ENCODE results near the gene TXLNG. TPM values are rescaled to one million over a fixed set of nuclear protein-coding genes. Genes with fewer than 3 reads are reported as not detected.

Gene TXLNG
- total RNA-seq, 1 experiment from 2014 or later, result 17.4 TPM

DNA sequence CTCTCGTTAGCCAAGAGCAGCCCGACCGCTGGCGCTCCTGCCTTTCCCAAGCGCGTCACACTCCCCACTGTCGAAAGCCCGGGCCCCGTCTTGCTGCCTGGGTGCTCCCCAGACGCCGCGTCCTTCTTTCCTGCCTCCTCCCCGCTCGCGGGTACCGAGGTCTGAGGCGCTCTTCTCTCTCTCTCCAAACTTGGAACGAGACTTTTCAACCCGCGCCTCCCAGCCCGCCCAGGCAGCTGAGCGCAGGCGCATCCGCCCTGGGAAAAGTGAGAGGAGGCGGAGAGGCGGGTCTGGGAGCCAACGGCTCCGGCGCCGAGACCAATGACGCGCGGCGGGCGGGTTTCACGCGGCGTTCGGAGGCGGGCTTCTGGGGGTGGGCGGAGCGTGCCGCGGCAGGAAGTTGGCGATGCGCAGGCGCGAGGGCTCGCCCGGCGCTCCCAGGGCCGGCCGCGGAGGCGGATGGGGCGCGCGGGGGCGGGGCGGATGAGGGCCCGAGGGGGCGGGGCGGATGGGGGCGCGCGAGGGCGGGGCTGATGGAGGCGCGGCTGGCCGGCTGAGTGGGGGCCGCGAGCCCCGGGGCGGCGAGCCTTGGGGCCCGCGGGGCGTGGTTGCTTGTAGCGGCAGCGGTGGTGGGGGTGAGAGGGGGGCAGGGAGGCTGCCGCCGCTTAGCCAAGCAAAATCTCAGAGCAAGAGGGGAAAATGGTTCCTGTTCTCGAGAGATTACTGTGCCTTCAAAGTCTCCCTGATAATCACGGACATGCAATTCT, 84.0 kb downstream of the TXLNG start, which contains the start of gene RBBP7:
TSS of gene RBBP7 (minus strand) at position 268 of the 767 bp plus-strand sequence. CDS start 309 bp downstream, outside the sequence.
- no TSS peak for BruUV-seq (replicated peaks)
- Histone ChIP-seq H3K36me3 (ENCODE audit: low read depth) (no peaks in the 10 kb centered on the region), H3K27me3 (ENCODE audit: insufficient read depth, low read depth) (no peaks in the 10 kb centered on the region), H3K4me1 (replicated peaks; ENCODE audit: insufficient read depth) (peaks cover 21% of the 10 kb centered on the region), H3K79me2 (ENCODE audit: low read depth) (peaks cover 42% of the 10 kb centered on the region), H3K9me3 (ENCODE audit: insufficient read depth, low read depth) (no peaks in the 10 kb centered on the region), H3K4me2 (peak within 1 kb of the TSS; percentile 94), H4K20me1 (ENCODE audit: insufficient read depth) (peaks cover 14% of the 10 kb centered on the region), H3K9me2 (ENCODE audit: insufficient read depth) (no peaks in the 10 kb centered on the region), H2AFZ (peak within 1 kb of the TSS; percentile 95), H3K4me3 (peak within 1 kb of the TSS; percentile 85), H3K27ac (peak within 1 kb of the TSS; percentile 78), H3F3A (ENCODE audit: insufficient read depth, low read depth) (0 out of 2 replicates have a peak, but pooled peaks cover 3% of the 10 kb centered on the region)
- DNase-seq, result peak; percentile 74 to 94
- ChIA-PET POLR2A (ENCODE audit: unreplicated experiment) (interaction anchor here (0.6 kb wide), 1 partner anchor 78 kb away, joined by 5 read pairs; no protein-coding TSS in a partner anchor), CTCF (no interaction called here)
- intact Hi-C loops (cut with micrococcal nuclease; ENCODE audit: unreplicated experiment), result loop anchor here (1.0 to 2.0 kb wide), 2 partner anchors 13 to 77 kb away; partner anchors contain the start of gene REPS2
- TF ChIP-seq, protein P1, sequence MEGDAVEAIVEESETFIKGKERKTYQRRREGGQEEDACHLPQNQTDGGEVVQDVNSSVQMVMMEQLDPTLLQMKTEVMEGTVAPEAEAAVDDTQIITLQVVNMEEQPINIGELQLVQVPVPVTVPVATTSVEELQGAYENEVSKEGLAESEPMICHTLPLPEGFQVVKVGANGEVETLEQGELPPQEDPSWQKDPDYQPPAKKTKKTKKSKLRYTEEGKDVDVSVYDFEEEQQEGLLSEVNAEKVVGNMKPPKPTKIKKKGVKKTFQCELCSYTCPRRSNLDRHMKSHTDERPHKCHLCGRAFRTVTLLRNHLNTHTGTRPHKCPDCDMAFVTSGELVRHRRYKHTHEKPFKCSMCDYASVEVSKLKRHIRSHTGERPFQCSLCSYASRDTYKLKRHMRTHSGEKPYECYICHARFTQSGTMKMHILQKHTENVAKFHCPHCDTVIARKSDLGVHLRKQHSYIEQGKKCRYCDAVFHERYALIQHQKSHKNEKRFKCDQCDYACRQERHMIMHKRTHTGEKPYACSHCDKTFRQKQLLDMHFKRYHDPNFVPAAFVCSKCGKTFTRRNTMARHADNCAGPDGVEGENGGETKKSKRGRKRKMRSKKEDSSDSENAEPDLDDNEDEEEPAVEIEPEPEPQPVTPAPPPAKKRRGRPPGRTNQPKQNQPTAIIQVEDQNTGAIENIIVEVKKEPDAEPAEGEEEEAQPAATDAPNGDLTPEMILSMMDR (conservative IDR thresholded peaks at IDR 0.05), result no peak
- no peak for TF ChIP-seq EZH2 (IDR thresholded peaks at IDR 0.05; ENCODE audit: low read depth)

DNA sequence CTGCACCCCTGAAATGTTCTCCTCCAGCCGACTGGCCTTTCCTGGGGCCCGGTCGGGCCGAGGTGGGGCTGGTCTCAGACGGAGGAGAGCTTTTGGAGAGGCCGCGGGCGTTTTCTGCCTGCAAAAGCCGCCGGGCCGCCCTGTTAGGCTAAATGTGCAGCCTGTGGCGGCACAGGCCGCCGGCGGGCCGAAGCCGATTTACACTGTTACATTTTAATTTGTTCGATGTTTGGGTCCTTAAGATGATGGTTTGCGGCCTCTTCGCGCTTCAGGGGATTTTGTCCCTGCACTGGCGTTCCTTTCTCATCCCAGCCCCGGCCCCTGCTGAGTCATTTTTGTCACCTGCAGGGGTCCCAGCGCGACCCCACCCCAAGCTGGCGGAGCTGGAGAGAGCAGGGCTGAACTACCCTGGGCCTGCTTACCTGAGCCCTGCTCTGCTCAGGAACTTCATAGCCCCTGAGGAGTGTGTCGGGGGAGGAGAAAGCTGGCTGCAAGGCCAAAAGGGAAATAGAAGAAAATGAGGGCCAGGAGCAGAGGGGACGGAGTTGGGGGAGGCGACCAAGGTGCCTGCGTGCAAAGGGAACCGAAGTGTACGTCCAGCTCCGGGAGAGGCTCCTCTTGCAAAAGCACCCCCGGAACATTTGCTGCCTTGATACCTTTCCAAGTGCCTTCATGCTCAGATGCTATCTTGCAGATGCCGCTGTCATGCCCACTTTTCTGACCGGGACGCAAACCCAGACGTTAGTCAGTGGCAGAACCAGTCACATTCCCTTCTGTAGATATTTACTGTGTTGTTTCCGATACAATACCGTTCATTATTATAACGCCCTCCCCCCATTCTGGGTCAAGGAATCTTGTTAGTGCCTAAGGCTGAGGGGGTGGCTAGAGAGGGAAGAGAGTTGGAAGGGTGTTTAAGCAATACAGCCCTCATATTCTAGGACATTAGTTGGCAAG, 84.9 kb downstream of the TXLNG start:
- intact Hi-C loops (cut with micrococcal nuclease; ENCODE audit: unreplicated experiment), result loop anchor here (1.0 to 2.0 kb wide), 2 partner anchors 12 to 76 kb away; partner anchors contain the start of gene REPS2
- BruUV-seq (replicated peaks), result TSS peak; percentile 71

More for the DNA sequence above, 84.9 kb downstream of the TXLNG start:
- peaks cover 33% of the 10 kb centered on the region for H3K79me2 ChIP-seq (ENCODE audit: low read depth)
- CTCF ChIA-PET, result no interaction called here
- H3K4me1 ChIP-seq (replicated peaks; ENCODE audit: insufficient read depth), result peaks cover 21% of the 10 kb centered on the region
- H3K9me2 ChIP-seq (ENCODE audit: insufficient read depth), result no peaks in the 10 kb centered on the region
- peak overlapping the region; percentile 95 for H2AFZ ChIP-seq
- no peaks in the 10 kb centered on the region for H3K27me3 ChIP-seq (ENCODE audit: insufficient read depth, low read depth)
- 0 out of 2 replicates have a peak, but pooled peaks cover 3% of the 10 kb centered on the region for H3F3A ChIP-seq (ENCODE audit: insufficient read depth, low read depth)
- DNase-seq, result peak; percentile 25 to 36
- H3K9me3 ChIP-seq (ENCODE audit: insufficient read depth, low read depth), result no peaks in the 10 kb centered on the region
- TF ChIP-seq EZH2 (IDR thresholded peaks at IDR 0.05; ENCODE audit: low read depth), result no peak
- TF ChIP-seq, protein P1 (conservative IDR thresholded peaks at IDR 0.05), result no peak
- POLR2A ChIA-PET (ENCODE audit: unreplicated experiment), result no interaction called here
- H3K27ac ChIP-seq, result peak overlapping the region; percentile 74
- H4K20me1 ChIP-seq (ENCODE audit: insufficient read depth), result peaks cover 14% of the 10 kb centered on the region
- peak overlapping the region; percentile 94 for H3K4me2 ChIP-seq
- no peaks in the 10 kb centered on the region for H3K36me3 ChIP-seq (ENCODE audit: low read depth)
- H3K4me3 ChIP-seq, result peak overlapping the region; percentile 85
